ENCODE measurements around the gene MAST4.

Gene MAST4

DNA sequence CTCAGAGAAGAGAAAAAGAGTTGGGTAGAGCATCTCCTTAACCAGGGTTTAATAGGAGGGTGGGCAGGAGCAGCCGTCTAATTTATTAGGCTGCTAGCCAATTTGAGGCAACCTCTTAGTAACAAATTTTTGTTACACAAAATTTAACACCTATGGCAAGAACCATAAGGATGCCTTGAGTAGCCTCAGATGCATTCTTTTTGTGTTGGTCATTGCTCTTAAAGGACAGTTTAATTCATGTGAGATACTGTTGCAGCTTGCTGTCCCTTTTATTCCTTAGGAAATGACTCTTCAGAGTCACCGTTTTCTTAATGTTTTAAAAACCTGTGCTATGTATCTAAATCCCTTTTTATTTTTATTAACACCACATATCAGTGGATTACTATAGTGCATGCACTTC lies 255.1 kb downstream of the MAST4 start:
- no peak for DNase-seq

DNA sequence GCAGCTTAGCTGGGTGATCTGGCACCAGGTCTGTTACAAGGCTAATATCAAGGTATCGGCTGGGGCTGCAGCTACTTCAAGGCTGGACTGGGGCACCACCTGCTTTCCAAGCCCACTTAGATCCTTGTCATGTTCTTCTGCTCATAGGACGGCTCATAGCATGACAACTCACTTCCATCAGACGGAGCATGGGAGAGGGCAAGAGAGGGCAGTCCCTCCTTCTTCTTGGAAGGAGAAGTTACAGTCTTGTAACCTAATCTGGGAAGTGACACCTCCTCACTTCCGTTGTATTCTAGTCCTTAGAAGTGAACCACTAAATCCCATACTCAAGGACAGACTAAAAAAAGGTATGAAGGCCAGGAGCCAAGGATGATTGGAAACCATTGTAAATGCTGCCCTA lies 258.2 kb downstream of the MAST4 start:
- no peak for DNase-seq

DNA sequence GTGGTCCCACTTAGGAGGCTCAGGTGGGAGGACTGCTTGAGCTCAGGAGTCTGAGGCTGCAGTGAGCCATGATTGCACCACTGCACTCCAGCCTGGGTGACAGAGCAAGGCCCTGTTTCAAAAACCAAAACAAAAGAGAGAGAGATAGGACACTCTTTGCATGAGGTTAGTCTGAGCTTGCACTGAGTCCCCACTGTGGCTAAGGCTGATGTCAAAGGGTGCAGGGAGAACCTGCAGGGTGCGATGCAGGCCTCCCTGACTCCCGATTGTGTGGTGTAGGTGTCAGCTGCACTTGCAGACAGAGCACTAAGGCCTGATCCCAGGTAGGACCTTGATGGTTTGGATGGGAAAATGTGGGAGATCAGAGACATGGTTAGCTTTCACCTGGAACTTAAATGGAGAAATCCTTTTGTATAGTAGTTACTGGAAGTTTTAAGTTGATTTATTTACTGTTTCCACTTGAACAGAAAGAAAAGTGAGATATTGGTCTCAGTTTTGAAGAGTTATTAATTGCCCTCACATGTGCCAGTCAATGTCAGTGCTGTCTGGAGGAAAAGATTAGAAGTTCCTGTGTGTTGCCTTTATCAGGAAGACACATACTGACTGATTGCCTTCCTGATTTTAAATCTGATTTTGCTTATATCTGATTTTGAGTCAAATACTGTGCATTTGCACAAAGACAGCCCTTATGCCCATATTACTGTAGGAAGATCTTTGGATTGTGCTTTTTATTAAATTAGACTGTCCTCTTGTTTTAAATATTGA lies 260.0 kb downstream of the MAST4 start:
- no peak for DNase-seq

DNA sequence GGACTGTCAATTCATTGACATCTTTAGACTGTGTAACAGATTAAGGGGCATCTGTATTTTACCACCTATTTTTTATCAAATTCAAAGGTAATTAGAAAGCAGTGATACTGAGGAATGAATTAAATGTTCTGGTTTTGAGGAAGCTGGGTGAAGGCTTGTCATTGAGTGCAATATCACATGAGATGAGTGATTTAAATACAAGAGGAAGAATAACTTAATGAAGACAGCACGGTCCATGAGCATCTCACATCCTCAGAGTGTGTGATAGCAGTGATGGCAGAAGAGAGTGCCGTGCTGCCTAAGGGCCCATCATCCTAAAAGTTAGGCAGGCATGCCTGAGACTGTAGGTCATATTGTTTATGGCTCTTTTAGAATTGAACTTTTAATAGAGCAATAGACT lies 263.3 kb downstream of the MAST4 start:
- DNase-seq = no peak

DNA sequence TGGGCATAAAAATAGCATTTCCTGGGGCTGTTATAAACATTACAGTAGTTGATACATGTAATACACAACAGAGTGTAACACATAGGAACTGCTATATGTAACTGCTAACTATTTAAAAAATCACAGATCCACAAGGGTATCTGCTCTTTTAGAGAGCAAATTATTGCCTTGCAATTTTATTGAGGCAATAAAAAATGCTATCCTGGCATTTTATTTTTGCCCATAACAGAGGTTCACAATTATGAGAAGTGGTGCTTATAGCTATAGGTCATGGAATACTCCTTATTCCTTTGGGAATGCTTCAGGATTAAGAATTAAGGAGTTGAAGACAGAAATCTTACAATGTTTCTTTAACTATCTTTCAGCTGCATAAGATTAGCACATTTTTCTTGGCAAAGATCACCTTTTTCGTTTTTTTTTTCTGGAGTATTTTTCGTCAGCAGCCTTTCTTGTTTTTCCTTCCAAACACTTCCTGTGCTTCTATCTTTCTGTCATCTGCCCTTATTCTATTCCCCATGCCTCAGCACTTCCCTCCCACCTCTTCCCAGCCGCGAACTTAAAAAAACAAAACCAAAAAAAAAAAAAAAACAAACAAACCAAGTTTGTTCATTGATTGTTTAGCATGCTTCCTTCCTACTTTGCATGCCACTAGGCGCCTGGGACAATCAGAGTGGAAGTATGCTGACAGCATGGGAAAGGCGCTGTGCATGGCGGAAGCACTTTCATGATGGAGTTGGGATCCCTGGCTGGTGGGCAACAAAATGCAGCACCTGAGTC lies 264.2 kb downstream of the MAST4 start:
- DNase-seq = no peak

DNA sequence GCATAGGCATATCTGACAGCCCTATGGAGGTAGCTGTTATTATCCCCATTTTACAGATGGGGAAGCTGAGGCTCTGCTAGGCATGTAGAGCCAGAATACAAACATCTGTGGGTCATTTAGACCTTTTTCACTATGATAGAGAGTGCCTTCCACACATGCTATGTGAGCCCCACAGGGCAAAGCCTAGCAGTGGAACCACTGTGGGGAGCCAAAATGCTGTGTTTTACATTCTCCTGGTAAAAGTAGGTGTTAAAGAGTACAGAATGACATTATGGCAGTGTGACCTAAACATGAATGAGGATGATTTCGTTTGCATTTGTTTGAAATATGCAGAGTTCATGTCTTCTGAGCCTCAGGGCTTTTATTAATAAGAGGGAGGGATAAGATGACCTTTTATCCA lies 265.2 kb downstream of the MAST4 start:
- no peak for DNase-seq

DNA sequence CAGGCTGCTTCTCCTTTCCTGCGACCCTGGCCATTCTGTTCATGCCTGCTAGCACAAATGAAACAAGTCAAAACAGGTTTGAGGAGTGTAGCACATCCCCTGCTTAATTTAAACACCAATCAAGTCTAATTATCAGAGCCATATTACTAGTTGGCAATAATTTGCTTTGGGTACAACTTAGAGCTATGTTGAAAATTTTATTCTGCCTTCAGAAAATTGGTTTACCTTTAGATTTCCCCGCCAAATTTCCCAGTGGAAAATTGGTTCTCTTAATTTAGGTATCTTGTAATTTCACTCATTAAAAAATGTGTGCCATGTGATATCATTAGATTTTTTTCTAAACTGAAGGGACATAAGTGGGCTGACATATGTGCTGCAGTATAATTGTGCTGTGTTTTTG lies 265.8 kb downstream of the MAST4 start:
- DNase-seq = no peak

DNA sequence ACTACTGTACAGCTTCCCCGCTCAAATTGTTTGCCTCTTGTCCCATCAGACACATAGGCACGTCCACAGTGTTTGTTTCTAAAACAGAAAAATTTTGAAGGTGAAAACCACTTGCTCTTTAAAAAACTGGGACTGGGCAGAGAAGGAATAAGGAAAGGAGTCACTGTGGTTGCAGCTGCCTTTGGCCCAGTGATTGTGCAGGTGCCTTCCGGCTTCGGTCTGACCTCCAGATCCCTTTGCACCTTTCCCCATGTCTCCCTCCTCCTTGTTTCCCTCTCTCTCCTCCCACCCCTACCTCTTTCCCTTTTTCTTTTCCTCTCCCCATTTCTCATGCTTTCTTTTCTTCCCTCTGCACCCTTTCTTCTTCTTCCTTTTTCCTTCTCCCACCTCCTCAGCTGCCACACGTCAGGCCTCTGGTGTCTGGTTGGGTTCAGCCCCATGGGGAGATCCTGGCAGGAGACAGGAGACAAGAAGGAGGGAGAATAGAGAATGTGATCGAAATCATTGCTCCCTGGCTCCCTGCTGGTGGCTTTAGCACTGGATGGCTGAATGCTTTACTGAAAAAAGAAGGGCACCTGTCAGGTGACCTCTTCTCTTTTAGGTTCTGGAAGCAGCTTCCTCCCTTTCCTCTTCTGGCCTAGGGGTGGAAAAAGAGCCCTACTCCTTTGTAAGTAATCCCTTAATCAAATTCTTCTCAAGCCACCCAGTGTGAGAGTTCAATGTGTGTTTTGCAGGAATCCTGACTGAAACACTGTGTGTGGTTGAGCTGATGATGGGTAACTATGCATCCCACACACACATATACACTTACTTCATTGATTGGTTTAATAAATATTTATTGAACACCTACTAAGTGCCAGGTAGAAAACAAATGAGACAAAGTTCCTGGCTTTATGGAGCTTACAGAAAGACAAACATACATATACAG lies 267.3 kb downstream of the MAST4 start:
- DNase-seq = no peak

DNA sequence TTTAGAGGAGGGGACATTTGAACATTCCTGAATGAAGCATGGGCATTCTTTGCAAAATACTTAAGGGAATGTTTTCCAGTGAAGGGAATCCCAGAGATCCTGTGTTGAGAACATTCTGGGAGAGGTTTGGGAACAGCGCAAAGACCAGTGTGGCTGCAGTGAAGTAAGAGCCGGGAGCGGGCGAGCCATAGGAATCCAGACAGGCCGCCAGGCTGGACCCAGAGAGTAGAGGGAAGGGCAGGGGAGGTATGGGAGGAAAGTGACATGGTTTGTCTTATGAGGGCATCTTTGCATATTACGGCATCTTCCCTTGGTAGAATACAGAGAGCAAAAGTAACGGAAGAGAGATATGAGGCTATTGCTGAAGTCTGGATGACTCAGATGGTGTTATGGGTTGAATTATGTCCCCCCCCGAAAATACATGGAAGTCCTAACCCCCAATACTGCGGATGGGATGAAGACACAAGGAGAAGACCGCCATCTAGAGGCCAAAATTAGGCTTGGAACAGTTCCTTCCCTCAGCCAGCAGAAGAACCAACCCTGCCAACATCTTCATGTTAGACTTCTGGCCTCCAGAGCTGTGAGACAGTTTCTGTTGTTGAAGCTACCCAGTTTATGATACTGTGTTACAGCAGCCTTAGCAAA lies 268.2 kb downstream of the MAST4 start:
- peak in 2 of 4 experiments; percentile 3 to 5 for DNase-seq

DNA sequence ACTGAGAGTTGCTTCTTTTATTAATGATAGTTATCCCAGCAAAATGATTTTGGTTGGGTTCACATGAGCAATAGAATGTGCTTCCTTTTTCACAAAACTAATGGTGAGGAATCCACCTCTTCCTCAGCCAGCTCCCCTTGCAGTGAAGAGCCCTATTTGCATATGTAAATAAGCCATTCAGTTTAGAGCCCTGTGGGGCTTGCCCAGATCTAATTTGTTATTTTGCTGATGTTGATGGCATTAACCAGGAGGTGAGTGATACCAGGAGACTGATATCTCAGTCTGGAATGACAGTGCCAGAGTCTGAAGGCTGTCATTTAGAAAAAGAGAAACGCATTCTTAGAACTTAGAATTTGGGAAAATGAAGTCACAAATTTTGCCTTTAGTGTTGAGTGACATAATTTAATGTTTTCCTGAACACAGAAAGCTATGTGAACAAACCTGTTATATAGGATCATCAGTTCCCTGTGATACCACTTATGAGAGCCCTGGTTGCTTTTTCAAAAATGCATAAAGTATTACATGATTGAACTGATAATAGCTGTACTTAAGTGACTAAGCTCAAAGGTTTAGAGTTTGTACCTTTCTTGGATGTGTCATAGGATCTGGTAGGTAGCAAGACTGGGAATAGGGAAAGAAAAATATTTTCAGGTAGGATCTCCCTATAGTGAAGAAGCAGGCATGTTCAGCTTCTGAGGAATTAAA lies 271.6 kb downstream of the MAST4 start:
- no peak for DNase-seq

DNA sequence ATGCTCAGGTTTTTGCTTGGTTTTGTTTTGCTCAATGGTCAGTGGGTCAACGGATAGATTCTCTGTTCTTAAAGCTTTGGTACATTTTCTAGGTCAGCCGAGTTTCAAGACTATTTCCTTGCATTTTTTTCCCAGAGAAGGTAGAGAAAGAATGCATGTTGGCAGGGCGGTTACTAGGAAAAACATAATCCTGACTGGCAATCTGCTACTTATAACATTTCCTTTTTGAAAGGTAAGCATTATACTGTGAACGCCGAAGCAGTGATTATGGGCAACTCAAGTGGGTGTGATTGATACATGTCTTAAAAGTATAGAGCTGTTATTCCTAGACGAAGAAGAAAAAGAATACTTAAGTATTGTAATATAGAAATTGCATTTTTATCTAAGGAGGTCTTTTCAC lies 273.2 kb downstream of the MAST4 start:
- no peak for DNase-seq

DNA sequence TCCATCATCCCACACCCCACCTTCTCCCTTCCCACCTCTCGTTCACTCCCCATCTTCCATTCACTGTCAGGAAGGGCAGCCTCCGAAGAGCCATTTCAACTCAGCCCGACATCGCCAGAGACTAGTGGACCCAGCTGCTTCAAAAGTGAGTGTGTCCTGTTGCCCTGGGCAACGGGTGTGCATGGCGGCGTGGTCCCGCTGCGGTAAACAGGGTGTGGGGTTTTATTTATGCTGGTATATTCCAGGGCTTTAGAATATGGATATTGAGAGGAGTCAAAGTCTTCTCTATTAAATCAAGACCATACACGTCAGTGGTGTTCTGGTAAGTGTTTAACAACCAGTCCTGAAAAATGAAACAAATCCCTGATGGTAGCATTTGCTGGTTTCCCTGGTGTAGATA lies 274.5 kb downstream of the MAST4 start:
- no peak for DNase-seq

DNA sequence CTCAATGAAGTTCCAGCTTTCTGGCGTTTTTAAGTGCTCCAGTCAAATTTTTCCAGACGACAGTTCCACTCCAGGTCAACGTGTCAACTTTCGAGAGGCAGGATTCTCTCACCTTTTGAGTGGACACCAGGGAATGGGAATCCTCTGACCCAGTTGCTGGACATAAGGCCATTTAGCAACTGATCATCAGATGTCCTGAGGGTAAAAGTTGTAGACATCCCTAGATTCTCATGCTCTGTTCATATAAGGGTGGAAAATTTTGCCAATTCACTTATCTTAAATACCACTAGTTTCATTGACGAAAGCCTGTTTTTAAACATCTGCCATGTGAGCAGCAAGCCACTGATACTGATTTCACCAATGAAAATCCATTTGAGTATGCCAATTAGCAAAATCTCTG lies 275.5 kb downstream of the MAST4 start:
- no peak for DNase-seq

DNA sequence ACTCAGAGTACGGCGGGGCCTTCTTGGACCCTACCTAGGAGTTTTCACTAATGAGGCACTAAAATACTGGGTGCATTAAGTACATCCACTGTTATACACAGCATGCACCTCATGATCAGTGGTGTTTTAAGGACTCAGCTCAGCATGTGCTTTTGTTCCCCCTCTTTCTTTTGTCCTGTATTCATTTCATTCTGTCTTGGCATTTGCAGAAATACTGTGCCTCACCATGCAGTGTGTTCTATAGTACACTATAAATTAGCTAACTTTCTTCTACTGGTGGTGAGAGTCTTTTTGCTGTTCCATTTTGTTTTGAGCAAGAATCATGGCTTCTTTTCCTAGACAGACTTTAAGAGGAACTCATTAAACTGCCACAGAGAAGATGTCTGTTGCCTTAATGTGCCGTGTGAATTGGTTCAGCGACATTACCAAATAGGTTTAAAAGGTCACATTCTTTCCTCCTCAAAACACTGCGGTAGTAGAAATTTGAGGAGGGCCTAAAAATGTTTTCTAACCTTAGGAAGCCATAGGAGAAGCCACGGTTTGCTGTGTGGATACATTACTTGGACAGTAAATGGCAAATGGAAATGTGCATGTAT lies 276.6 kb downstream of the MAST4 start:
- no peak for DNase-seq

DNA sequence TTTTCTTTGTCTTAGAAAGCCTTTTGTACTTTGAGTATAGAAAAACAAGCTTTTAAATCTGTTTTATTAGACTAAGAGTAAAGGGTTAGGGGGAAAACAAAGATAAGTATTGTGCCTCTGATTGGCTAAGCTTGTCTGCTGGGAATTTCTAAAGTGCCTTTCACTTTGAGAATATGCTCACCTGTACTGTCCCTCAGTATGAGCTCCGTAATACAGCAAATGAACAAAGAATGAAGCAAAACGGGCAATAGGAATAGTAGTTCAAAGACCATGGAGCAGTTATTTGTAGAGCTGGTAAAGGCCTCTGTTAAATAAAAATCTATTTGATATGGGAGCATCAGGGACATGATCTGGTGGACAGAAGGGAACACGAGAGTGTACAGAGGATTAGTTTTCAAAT lies 277.8 kb downstream of the MAST4 start:
- DNase-seq = no peak

DNA sequence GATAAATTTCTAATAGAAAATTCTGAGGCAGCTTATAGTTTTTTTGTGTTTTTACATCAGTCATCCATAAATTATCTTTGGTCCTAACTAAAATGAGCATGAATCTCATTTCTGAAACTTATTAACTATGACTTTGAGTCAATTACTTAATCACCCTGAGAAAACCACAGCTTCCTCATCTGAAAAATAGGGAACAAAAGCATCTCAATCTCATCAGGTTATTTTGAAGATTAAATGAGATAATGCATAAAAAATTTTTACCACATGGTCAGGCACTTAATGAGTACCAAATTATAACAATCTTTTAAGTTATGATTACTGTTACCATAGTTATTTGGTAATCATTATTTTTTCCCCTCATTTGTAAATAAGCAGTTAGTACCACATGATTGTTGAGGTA lies 279.1 kb downstream of the MAST4 start:
- no peak for DNase-seq

DNA sequence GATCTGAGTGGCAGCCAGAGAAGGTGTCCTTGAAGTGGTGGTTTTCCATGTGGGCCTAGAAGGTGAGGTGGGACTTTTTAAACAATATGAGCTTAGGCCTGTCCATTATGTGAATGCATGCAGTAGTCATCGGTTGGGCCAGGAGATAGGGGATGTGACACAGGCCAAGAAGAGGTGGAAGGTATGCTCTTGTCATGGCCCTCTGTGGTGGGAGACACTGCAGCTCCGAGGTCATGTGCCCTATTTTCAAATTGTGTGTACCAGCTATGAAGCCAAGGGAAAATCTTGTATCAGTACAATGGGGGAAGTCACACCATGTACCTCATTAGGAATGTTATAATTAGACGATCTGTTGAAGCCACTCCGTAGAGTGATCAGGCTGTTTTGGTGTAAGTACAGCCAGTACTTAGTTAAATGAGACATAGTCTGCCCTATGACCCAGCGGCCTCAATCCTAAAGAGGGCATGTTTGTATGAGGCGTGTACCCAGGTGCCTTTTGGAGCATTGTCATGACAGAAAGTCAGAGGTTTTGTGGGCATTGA lies 280.1 kb downstream of the MAST4 start:
- DNase-seq = no peak

DNA sequence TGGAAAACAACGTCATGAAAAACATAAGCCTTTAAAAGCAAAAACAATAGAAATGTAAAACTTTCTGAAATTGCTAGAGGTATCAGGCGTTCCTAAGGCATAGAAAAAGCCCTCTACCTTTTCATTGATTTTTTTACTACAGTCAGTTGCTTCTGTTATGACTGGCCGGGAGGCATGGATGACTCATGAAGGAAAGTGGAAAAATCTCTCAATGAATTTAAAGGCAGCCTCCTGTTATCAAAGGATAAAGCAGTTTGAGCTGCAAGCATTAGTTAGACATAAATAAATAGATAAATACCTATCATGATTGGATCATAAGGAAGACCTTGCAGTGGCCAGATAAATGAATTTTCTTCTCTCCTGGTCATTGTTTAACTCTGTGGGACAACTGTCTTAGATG lies 281.6 kb downstream of the MAST4 start:
- DNase-seq = no peak

DNA sequence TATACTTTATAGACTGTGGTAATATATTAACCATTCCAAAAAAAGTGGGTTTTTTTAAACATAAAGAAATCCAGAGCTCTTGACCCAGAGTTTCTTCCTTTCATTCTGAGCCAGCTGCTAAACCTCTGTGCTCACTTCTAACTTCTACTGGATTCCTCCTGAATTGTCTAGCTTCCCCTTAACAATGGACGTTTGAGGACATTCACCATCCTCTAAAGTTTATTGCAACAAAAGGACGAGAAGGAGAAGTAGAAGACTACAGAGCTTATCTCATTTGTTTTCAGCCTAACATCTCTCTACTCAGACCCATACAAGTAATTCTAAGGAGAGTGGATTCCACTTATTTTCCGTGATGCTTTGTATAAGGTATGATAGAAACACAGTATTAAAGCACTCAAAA lies 284.2 kb downstream of the MAST4 start:
- DNase-seq = no peak

DNA sequence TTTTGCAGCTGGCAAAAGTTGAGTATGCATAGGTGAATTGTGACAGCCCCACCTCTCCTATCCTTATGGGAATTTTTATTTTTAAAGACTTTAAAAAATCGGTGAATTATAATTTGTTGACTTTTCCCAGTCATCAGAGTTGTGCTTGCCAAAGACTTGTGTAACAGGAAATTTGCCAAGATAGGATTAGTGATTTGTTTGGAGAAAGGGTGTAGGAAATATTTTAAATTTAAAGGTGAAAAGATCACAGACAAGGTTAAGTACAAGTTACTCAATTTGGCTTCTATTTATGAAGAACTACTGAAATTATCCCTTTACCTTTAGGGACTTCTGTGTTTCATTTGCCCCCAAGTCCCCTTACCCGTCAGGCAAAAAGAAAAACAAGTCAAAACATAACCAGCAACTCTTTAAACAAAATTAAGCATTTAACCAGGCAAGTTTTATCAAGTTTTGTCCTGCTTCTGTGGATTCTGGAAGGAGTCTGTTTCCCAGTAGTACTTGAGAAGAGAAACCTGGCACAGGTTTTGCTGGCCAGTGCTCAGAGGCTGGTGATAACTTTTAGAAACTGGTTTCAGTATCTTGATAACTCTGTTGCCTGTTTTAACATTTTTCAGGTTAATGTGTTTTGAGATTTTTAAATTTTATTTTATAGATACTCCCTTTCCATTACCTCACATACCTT lies 285.4 kb downstream of the MAST4 start:
- DNase-seq = no peak

All from activated CD4-positive, CD25-positive, alpha-beta regulatory T cell (primary cell).